ENCODE data around the gene GRK1. TPM values are rescaled to one million over a fixed set of nuclear protein-coding genes. Genes with fewer than 3 reads are reported as not detected.

Gene GRK1
- total and polyA plus RNA-seq, 2 of the 8 experiments (the other 6 are each of a cell fraction or from before 2014, with no cell fraction given) = 0.12 TPM; not detected in 1

DNA sequence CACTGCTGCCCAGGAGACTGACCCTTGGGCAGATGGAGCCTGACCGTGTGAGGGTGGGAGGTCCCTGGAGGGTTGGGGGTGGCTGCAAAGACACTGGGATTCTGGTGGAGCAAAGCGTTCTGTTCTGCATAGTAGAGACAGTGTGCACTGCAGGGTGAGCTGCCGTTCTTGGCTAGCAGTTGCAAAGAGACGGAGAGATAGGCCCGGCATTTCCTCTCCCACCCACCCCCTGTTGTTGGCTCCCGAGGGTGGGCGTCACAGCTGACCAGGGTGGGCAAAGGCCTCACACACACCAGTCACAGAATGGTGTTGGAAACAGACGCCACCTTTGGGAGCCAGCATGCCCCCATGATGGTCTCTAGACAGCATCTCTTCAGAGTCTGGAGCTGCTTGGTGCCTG, 103.4 kb downstream of the GRK1 start (continued):
- TF ChIP-seq ATF3 (IDR thresholded peaks at IDR 0.05; ENCODE audit: insufficient read depth, low read depth, low read length) = no peak
- no peak for TF ChIP-seq SIRT6 (IDR thresholded peaks at IDR 0.05; ENCODE audit: low read length)
